Astrocyte (in vitro differentiated cells and primary cell): ENCODE measurements around the gene FHIT.

ENCODE experiments used
- EZH2 ChIP-seq: IDR thresholded peaks from 2 replicates; pipeline ENCODE4 v1.6.1; 2012; ENCODE audit warnings: mild to moderate bottlenecking, low read length, inconsistent platforms; ENCODE audit not compliant: insufficient read depth
- TF ChIP-seq, protein P1 (sequence below): IDR thresholded peaks from 2 replicates; pipeline ENCODE4 v1.5.1; 2011; ENCODE audit warnings: low read depth, mild to moderate bottlenecking, inconsistent platforms, low read length, moderate library complexity; ENCODE audit not compliant: insufficient read depth

DNA sequence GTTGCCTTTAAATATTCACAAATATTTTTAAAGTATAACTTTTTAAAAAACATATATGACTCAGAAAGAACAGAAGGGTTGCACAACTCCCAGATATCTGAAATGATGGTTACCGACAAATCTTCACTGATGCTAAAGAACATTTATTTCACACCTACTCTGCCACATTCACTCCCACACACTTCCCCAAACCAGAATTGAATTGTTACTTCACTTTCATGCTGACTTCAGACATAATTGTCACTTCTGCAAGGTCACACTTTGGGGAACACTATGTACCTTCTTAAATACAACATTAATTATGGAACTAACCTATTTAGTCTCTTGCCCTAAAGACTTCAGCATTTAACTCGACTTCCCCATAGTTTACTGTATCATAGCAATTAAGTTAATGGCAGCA, 795.1 kb downstream of the FHIT start:
- TF ChIP-seq, protein P1, sequence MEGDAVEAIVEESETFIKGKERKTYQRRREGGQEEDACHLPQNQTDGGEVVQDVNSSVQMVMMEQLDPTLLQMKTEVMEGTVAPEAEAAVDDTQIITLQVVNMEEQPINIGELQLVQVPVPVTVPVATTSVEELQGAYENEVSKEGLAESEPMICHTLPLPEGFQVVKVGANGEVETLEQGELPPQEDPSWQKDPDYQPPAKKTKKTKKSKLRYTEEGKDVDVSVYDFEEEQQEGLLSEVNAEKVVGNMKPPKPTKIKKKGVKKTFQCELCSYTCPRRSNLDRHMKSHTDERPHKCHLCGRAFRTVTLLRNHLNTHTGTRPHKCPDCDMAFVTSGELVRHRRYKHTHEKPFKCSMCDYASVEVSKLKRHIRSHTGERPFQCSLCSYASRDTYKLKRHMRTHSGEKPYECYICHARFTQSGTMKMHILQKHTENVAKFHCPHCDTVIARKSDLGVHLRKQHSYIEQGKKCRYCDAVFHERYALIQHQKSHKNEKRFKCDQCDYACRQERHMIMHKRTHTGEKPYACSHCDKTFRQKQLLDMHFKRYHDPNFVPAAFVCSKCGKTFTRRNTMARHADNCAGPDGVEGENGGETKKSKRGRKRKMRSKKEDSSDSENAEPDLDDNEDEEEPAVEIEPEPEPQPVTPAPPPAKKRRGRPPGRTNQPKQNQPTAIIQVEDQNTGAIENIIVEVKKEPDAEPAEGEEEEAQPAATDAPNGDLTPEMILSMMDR = no peak
- TF ChIP-seq EZH2 = no peak
